K562 (cell line): ENCODE data around the gene CD101. TPM values are rescaled to one million over a fixed set of nuclear protein-coding genes. Genes with fewer than 3 reads are reported as not detected.

Experiments
- CHD7 ChIP-seq: fragments of 200-600 bp; sonication (generic); IDR thresholded peaks from one replicate; pipeline ENCODE4 v1.6.1; 2012; ENCODE audit warnings: mild to moderate bottlenecking, low read depth, low read length, inconsistent platforms
- CREB3L1 ChIP-seq: fragments of 450-650 bp; IDR thresholded peaks from 2 replicates; pipeline ENCODE4 v1.6.1; 2014; ENCODE audit warnings: low read depth, mild to moderate bottlenecking, moderate library complexity, borderline replicate concordance
- GABPB1 ChIP-seq: sonication (generic); formaldehyde crosslinking; IDR thresholded peaks from 2 replicates; pipeline ENCODE4 v1.8.0; 2022; ENCODE audit warnings: mild to moderate bottlenecking, missing genetic modification reagents
- HDAC3 ChIP-seq: fragments of 450-650 bp; IDR thresholded peaks from 2 replicates; pipeline ENCODE4 v1.6.1; 2018; ENCODE audit warnings: borderline replicate concordance, mild to moderate bottlenecking, moderate library complexity; ENCODE audit not compliant: partially characterized antibody
- NKRF ChIP-seq: fragments of 450-650 bp; IDR thresholded peaks from 2 replicates; pipeline ENCODE4 v1.6.1; 2016; ENCODE audit warnings: borderline replicate concordance
- PHF21A ChIP-seq: fragments of 450-650 bp; IDR thresholded peaks from 2 replicates; pipeline ENCODE4 v1.6.1; 2017; ENCODE audit warnings: low read depth, borderline replicate concordance
- RNF2 ChIP-seq: sonication (generic); IDR thresholded peaks from 2 replicates; pipeline ENCODE4 v1.6.1; 2016
- SMARCA4 ChIP-seq: fragments of 450-650 bp; IDR thresholded peaks from 2 replicates; pipeline ENCODE4 v1.6.1; 2016
- SP1 ChIP-seq: sonication (generic); formaldehyde crosslinking; IDR thresholded peaks from 2 replicates; pipeline ENCODE4 v1.8.1; 2022; ENCODE audit warnings: mild to moderate bottlenecking, missing genetic modification reagents
- ZBTB8A ChIP-seq: fragments of 450-650 bp; IDR thresholded peaks from 2 replicates; pipeline ENCODE4 v1.6.1; 2018; ENCODE audit warnings: mild to moderate bottlenecking, moderate library complexity; ENCODE audit not compliant: partially characterized antibody
- ZFP1 ChIP-seq: fragments of 450-650 bp; formaldehyde crosslinking; IDR thresholded peaks from 2 replicates; pipeline ENCODE4 v1.4.0; 2020; ENCODE audit warnings: mild to moderate bottlenecking, mixed read lengths
- polyA plus RNA-seq, 8 experiments: library from polyadenylated mRNA; depleted of rRNA in 4 of 8; stranded (reverse) in 5 of 8; unstranded in 3 of 8; fragments of >200 nt; fragmentation: Nextera tagmentation in 2 of 8; fragmentation: Illumina TruSeq in 1 of 8; extraction: Ambion mirVana in 2 of 8; extraction: Trizol in 1 of 8; gene quantifications; 2 replicates each; pipeline versions ENCODE4 v1.2.1 to v1.2.3, GENCODE V29; 2011 to 2014; ENCODE audit warnings: inconsistent platforms in 1 of 8, missing spikeins in 1 of 8
- total RNA-seq, 7 experiments: library from RNA; depleted of rRNA in 6 of 7; stranded (reverse); fragments of >200 nt in 6 of 7; fragmentation: Illumina TruSeq in 2 of 7; extraction: Trizol in 2 of 7; gene quantifications; 2 replicates each; pipeline versions ENCODE4 v1.2.1 to v1.2.3, GENCODE V29; 2011 to 2021; ENCODE audit warnings: low replicate concordance in 1 of 7

Gene CD101
- total and polyA plus RNA-seq, 9 of the 15 experiments (the other 6 are each of a cell fraction or from before 2014, with no cell fraction given) = 0.04 to 1.1 (median 0.20) TPM

GRCh38 chr1:117051224-117052064, 49.9 kb downstream of the CD101 start (continued):
- TF ChIP-seq CHD7 = no peak
- no peak for TF ChIP-seq ZBTB8A
- no peak for TF ChIP-seq RNF2
- TF ChIP-seq NKRF = no peak
- TF ChIP-seq HDAC3 = no peak
- TF ChIP-seq SMARCA4 = no peak
- TF ChIP-seq SP1 = no peak
- TF ChIP-seq ZFP1 (CRISPR knock-in tag) = no peak
- TF ChIP-seq CREB3L1 = no peak
- TF ChIP-seq GABPB1 = no peak
- TF ChIP-seq PHF21A = no peak
